Neural crest cell (in vitro differentiated cells): Measurements from ENCODE around the gene FMN1. TPM values are rescaled to one million over a fixed set of nuclear protein-coding genes. Genes with fewer than 3 reads are reported as not detected.

Experiments
- DNase-seq: peaks from one replicate; pipeline ENCODE4 v3.0.0; 2021; ENCODE audit warnings: low read depth, mixed read lengths, low spot score
- H3K27ac Mint-ChIP-seq: one replicate; pipeline ENCODE4 v1.8.0; 2021; ENCODE audit warnings: mild to moderate bottlenecking, mixed read lengths; ENCODE audit not compliant: unreplicated experiment
- H3K27me3 Mint-ChIP-seq: 2 replicates; pipeline ENCODE4 v1.8.0; 2021; ENCODE audit warnings: low read depth, mild to moderate bottlenecking, mixed read lengths
- H3K36me3 Mint-ChIP-seq: 2 replicates; pipeline ENCODE4 v1.8.0; 2021; ENCODE audit warnings: low read depth, mild to moderate bottlenecking, mixed read lengths
- H3K4me1 Mint-ChIP-seq: 2 replicates; pipeline ENCODE4 v1.8.0; 2021; ENCODE audit warnings: mixed read lengths
- H3K4me3 Mint-ChIP-seq: one replicate; pipeline ENCODE4 v1.8.0; 2021; ENCODE audit warnings: mild to moderate bottlenecking, mixed read lengths
- H3K9me3 Mint-ChIP-seq: 2 replicates; pipeline ENCODE4 v1.8.0; 2021; ENCODE audit warnings: mixed read lengths
- CTCF ChIP-seq: fragments of 200-600 bp; sonication (generic); conservative IDR thresholded peaks from 2 replicates; pipeline ENCODE4 v1.5.0; 2021; ENCODE audit warnings: antibody characterized with exemption, mild to moderate bottlenecking
- total RNA-seq: library from RNA; stranded (reverse); gene quantifications from 2 replicates; pipeline ENCODE4 v1.2.1, GENCODE V29; 2021

FMN1 gene
- total RNA-seq, 1 donor from 2014 or later: 0.70 TPM

GRCh38 chr15:33236841-33237509 lies 42.5 kb upstream of the FMN1 start:
- Mint-ChIP-seq H3K27ac (no peak overlapping the region), H3K4me1 (peaks cover 2% of the 10 kb centered on the region), H3K4me3 (no peak overlapping the region), H3K27me3 (peaks cover 17% of the 10 kb centered on the region), H3K36me3 (no peaks in the 10 kb centered on the region), H3K9me3 (no peaks in the 10 kb centered on the region)
- no peak for TF ChIP-seq CTCF
- DNase-seq: no peak

- no peaks in the 10 kb centered on the region for H3K9me3 Mint-ChIP-seq
- H3K27ac Mint-ChIP-seq: no peak overlapping the region
- no peaks in the 10 kb centered on the region for H3K4me1 Mint-ChIP-seq
- peak; percentile 20 for DNase-seq
- peaks cover 17% of the 10 kb centered on the region for H3K27me3 Mint-ChIP-seq
- peak; percentile 72 for TF ChIP-seq CTCF
- no peaks in the 10 kb centered on the region for H3K36me3 Mint-ChIP-seq
- H3K4me3 Mint-ChIP-seq: no peak overlapping the region
Observed at GRCh38 chr15:33234020-33234461, 39.5 kb upstream of the FMN1 start.

- no peak overlapping the region for H3K4me3 Mint-ChIP-seq
- H3K36me3 Mint-ChIP-seq: no peaks in the 10 kb centered on the region
- no peak overlapping the region for H3K27ac Mint-ChIP-seq
- peaks cover 4% of the 10 kb centered on the region for H3K27me3 Mint-ChIP-seq
- TF ChIP-seq CTCF: peak; percentile 54
- no peaks in the 10 kb centered on the region for H3K9me3 Mint-ChIP-seq
- no peaks in the 10 kb centered on the region for H3K4me1 Mint-ChIP-seq
- DNase-seq: no peak
Observed at GRCh38 chr15:33226559-33227181, 32.2 kb upstream of the FMN1 start.

GRCh38 chr15:33218071-33218491 lies 23.6 kb upstream of the FMN1 start:
- H3K4me1 Mint-ChIP-seq: no peaks in the 10 kb centered on the region
- H3K9me3 Mint-ChIP-seq: no peaks in the 10 kb centered on the region
- peaks cover 4% of the 10 kb centered on the region for H3K27me3 Mint-ChIP-seq
- no peak for TF ChIP-seq CTCF
- no peak for DNase-seq
- H3K4me3 Mint-ChIP-seq: no peak overlapping the region
- H3K27ac Mint-ChIP-seq: no peak overlapping the region
- H3K36me3 Mint-ChIP-seq: no peaks in the 10 kb centered on the region

GRCh38 chr15:33215941-33216872 lies 21.7 kb upstream of the FMN1 start:
- Mint-ChIP-seq H3K4me3 (no peak overlapping the region), H3K27me3 (no peaks in the 10 kb centered on the region), H3K4me1 (no peaks in the 10 kb centered on the region), H3K9me3 (no peaks in the 10 kb centered on the region), H3K36me3 (no peaks in the 10 kb centered on the region), H3K27ac (no peak overlapping the region)
- DNase-seq: no peak
- peak; percentile 66 for TF ChIP-seq CTCF
